A673 (cell line): Measurements from ENCODE around the gene OSBPL1A. TPM values are rescaled to one million over a fixed set of nuclear protein-coding genes. Genes with fewer than 3 reads are reported as not detected.

Experiments
- BruUV-seq: library from RNA; stranded (reverse); fragments of 400-500 nt; replicated peaks from 2 replicates; lab custom pipeline; 2021; lab: Mats Ljungman, UMichigan
- CTCF ChIA-PET: fragments of 300-600 bp; sonication (Branson Sonifier 250); formaldehyde crosslinking; loops from one replicate; lab custom pipeline; 2022; ENCODE audit warnings: antibody characterized with exemption; lab: Charles Lee
- POLR2A ChIA-PET: fragments of 300-600 bp; sonication (Branson Sonifier 250); formaldehyde crosslinking; loops from one replicate; lab custom pipeline; 2022; ENCODE audit warnings: antibody characterized with exemption; ENCODE audit not compliant: low non-redundant PET; lab: Charles Lee
- DNase-seq: peaks from one replicate; pipeline ENCODE4 v3.0.0-alpha.2; 2015; ENCODE audit warnings: low spot score
- H3K27ac ChIP-seq: fragments of 200-600 bp; sonication (generic); 2 replicates; pipeline ENCODE4 v1.5.1; 2016; ENCODE audit warnings: mixed run types, low read depth, mild to moderate bottlenecking, mixed read lengths, antibody characterized with exemption, low read length; ENCODE audit not compliant: poor library complexity, severe bottlenecking
- H3K27me3 ChIP-seq: fragments of 200-600 bp; sonication (generic); replicated peaks from 2 replicates; pipeline ENCODE4 v1.6.1; 2017; ENCODE audit warnings: mixed run types, low read depth, mild to moderate bottlenecking, mixed read lengths, antibody characterized with exemption, low read length; ENCODE audit not compliant: insufficient read depth, poor library complexity
- H3K36me3 ChIP-seq: fragments of 200-600 bp; sonication (generic); 2 replicates; pipeline ENCODE4 v1.6.1; 2016; ENCODE audit warnings: mixed run types, mild to moderate bottlenecking, mixed read lengths, antibody characterized with exemption, low read length; ENCODE audit not compliant: insufficient read depth, poor library complexity, severe bottlenecking
- H3K4me1 ChIP-seq: fragments of 200-600 bp; sonication (generic); 2 replicates; pipeline ENCODE4 v1.6.1; 2017; ENCODE audit warnings: mixed run types, mild to moderate bottlenecking, mixed read lengths, antibody characterized with exemption, low read length; ENCODE audit not compliant: insufficient read depth, poor library complexity, severe bottlenecking
- H3K4me3 ChIP-seq: fragments of 200-600 bp; sonication (generic); 2 replicates; pipeline ENCODE4 v1.5.1; 2016; ENCODE audit warnings: low read depth, mixed run types, mild to moderate bottlenecking, mixed read lengths, low read length; ENCODE audit not compliant: poor library complexity, severe bottlenecking
- H3K9me3 ChIP-seq: fragments of 200-600 bp; sonication (generic); 2 replicates; pipeline ENCODE4 v1.6.1; 2016; ENCODE audit warnings: mixed run types, low read depth, mild to moderate bottlenecking, mixed read lengths, antibody characterized with exemption, low read length; ENCODE audit not compliant: poor library complexity, severe bottlenecking
- CTCF ChIP-seq: fragments of 300-800, 200-600 bp; sonication (generic); conservative IDR thresholded peaks from 2 replicates; pipeline ENCODE4 v1.5.1; 2017; ENCODE audit warnings: low read depth, mild to moderate bottlenecking, antibody characterized with exemption, low read length, moderate library complexity, mixed read lengths
- EZH2 ChIP-seq: fragments of 200-600 bp; sonication (generic); IDR thresholded peaks from 2 replicates; pipeline ENCODE4 v1.6.1; 2017; ENCODE audit warnings: borderline replicate concordance, low read depth, mild to moderate bottlenecking, mixed read lengths, antibody characterized with exemption, low read length; ENCODE audit not compliant: poor library complexity, severe bottlenecking
- intact Hi-C: fragments of 100-400 bp; cut with micrococcal nuclease; formaldehyde crosslinking; loops from one replicate; pipeline ENCODE4 v1.10.0; 2022; ENCODE audit not compliant: unreplicated experiment
- total RNA-seq: library from RNA; stranded (reverse); gene quantifications from 2 replicates; pipeline ENCODE4 v1.2.3, GENCODE V29; 2021

The OSBPL1A gene
- total RNA-seq, 1 experiment from 2014 or later, result 26.1 TPM

- H3K27me3 ChIP-seq, result no peaks in the 10 kb centered on the region
- no peaks in the 10 kb centered on the region for H3K36me3 ChIP-seq
- H3K4me3 ChIP-seq, result no peak overlapping the region
- ChIA-PET CTCF (no interaction called here), POLR2A (no interaction called here)
- no peaks in the 10 kb centered on the region for H3K4me1 ChIP-seq
- no TSS peak for BruUV-seq
- H3K27ac ChIP-seq, result no peak overlapping the region
- no peak for DNase-seq
- H3K9me3 ChIP-seq, result no peaks in the 10 kb centered on the region
- TF ChIP-seq CTCF (no peak), EZH2 (no peak)
- intact Hi-C loops, result no loop called here
These were observed 147.9 kb downstream of the OSBPL1A start for GRCh38 chr18:24249716-24250115.

- Histone ChIP-seq H3K36me3 (no peaks in the 10 kb centered on the region), H3K4me3 (no peak overlapping the region), H3K27me3 (no peaks in the 10 kb centered on the region), H3K27ac (no peak overlapping the region), H3K4me1 (no peaks in the 10 kb centered on the region), H3K9me3 (no peaks in the 10 kb centered on the region)
- DNase-seq, result no peak
- CTCF ChIA-PET, result no interaction called here
- no TSS peak for BruUV-seq
- no peak for TF ChIP-seq EZH2
- TF ChIP-seq CTCF, result no peak
- intact Hi-C loops, result no loop called here
- POLR2A ChIA-PET, result no interaction called here
These were observed 149.3 kb downstream of the OSBPL1A start for GRCh38 chr18:24248359-24248758.

- DNase-seq, result no peak
- Histone ChIP-seq H3K4me1 (no peaks in the 10 kb centered on the region), H3K36me3 (no peaks in the 10 kb centered on the region), H3K27ac (no peak overlapping the region), H3K9me3 (no peaks in the 10 kb centered on the region), H3K4me3 (no peak overlapping the region), H3K27me3 (no peaks in the 10 kb centered on the region)
- intact Hi-C loops, result no loop called here
- ChIA-PET POLR2A (no interaction called here), CTCF (no interaction called here)
- no TSS peak for BruUV-seq
- TF ChIP-seq CTCF (no peak), EZH2 (no peak)
These were observed 151.5 kb downstream of the OSBPL1A start for GRCh38 chr18:24246143-24246542.
